HG03135 (cell line): ENCODE measurements around the gene SP2.

Experiments
- ATAC-seq: cut with Tn5 transposase; IDR thresholded peaks from one replicate; pipeline ENCODE4 v1.9.1; 2021; ENCODE audit warnings: mild to moderate bottlenecking, moderate library complexity; ENCODE audit not compliant: unreplicated experiment

The SP2 gene

GRCh38 chr17:47946929-47947397 lies 50.9 kb downstream of the SP2 start:
- no peak for ATAC-seq

- ATAC-seq: no peak
These were observed 52.7 kb downstream of the SP2 start for GRCh38 chr17:47948706-47949196.

- ATAC-seq: peak; percentile 45
These were observed 53.2 kb downstream of the SP2 start for GRCh38 chr17:47949197-47949759.

- ATAC-seq: no peak
These were observed 53.9 kb downstream of the SP2 start for GRCh38 chr17:47949946-47950345.

- no peak for ATAC-seq
These were observed 54.4 kb downstream of the SP2 start for GRCh38 chr17:47950448-47950847.

- no peak for ATAC-seq
These were observed 56.4 kb downstream of the SP2 start for GRCh38 chr17:47952171-47953021.

- no peak for ATAC-seq
These were observed 57.9 kb downstream of the SP2 start for GRCh38 chr17:47953909-47954308.

- no peak for ATAC-seq
These were observed 59.7 kb downstream of the SP2 start for GRCh38 chr17:47955497-47956461.

GRCh38 chr17:47956791-47957590 lies 61.0 kb downstream of the SP2 start:
- ATAC-seq: no peak

- ATAC-seq: no peak
These were observed 61.8 kb downstream of the SP2 start, which contains the start of gene PRR15L for GRCh38 chr17:47957591-47958490. Gene PRR15L, minus strand, starts transcription at chr17:47957883. Its CDS starts 4,649 bp downstream, at chr17:47953234.

- no peak for ATAC-seq
These were observed 64.0 kb downstream of the SP2 start for GRCh38 chr17:47959825-47960655.

- no peak for ATAC-seq
These were observed 65.4 kb downstream of the SP2 start for GRCh38 chr17:47961406-47961805.

GRCh38 chr17:47962901-47963300 lies 66.9 kb downstream of the SP2 start:
- ATAC-seq: no peak

- no peak for ATAC-seq
These were observed 68.8 kb downstream of the SP2 start for GRCh38 chr17:47964856-47965255.

- ATAC-seq: no peak
These were observed 70.1 kb downstream of the SP2 start for GRCh38 chr17:47966079-47966519.

GRCh38 chr17:47967607-47968252 lies 71.7 kb downstream of the SP2 start:
- no peak for ATAC-seq

- no peak for ATAC-seq
These were observed 72.8 kb downstream of the SP2 start for GRCh38 chr17:47968836-47969235.
